Measurements from ENCODE around the gene TMEM212. TPM values are rescaled to one million over a fixed set of nuclear protein-coding genes. Genes with fewer than 3 reads are reported as not detected.
A peak's percentile ranks its signal among the peaks of the same experiment; 100 is the strongest.

TMEM212 gene
- total and polyA plus RNA-seq, 9 of the 15 experiments (the other 6 are each of a cell fraction or from before 2014, with no cell fraction given), result not detected

DNA sequence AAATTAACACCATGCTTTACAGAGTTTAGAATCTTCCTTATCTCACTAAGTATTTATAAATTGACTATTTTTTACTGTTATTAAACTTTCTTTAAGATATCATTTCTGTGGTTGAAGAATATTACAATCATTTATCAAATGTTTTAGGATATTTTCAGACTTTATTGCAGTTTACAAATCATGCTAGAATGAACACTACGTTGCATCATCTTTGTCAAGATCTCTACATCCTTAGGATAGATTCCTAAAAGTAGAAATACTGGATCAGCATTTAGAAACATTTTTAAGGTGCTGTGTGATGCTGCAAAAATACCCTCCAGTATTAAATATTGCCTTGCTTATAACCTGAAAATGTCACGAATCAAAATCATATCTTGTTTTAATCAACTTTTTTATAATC lies 30.3 kb upstream of the TMEM212 start (continued):
- TF ChIP-seq NR4A1 (CRISPR knock-in tag; IDR thresholded peaks at IDR 0.05) (no peak), NR4A1 (tag; IDR thresholded peaks at IDR 0.05) (no peak), TGIF2 (CRISPR knock-in tag; IDR thresholded peaks at IDR 0.05) (no peak), ZSCAN32 (CRISPR knock-in tag; IDR thresholded peaks at IDR 0.05) (peak; percentile 87), ZNF165 (CRISPR knock-in tag; IDR thresholded peaks at IDR 0.05; ENCODE audit: borderline replicate concordance) (no peak), LCOR (CRISPR knock-in tag; IDR thresholded peaks at IDR 0.05) (no peak), MEF2A (IDR thresholded peaks at IDR 0.05; ENCODE audit: control insufficient read depth, low read depth, low read length) (no peak), EP400 (IDR thresholded peaks at IDR 0.05) (peak; percentile 43; the same call in 1 of the 2 replicates), MEIS2 (IDR thresholded peaks at IDR 0.05; ENCODE audit: partially characterized antibody) (no peak), ZNF212 (CRISPR knock-in tag; IDR thresholded peaks at IDR 0.05) (no peak), CEBPG (CRISPR knock-in tag; IDR thresholded peaks at IDR 0.05) (peak; percentile 46; the same call in 1 of the 2 replicates), CEBPG (tag; conservative IDR thresholded peaks at IDR 0.05 in 1 of 2, IDR thresholded peaks at IDR 0.05 in 1 of 2) (peak; percentile 88 to 95), ZNF766 (CRISPR knock-in tag; conservative IDR thresholded peaks at IDR 0.05) (no peak), U2AF1 (optimal IDR thresholded peaks at IDR 0.05; ENCODE audit: low read depth, low read length) (no peak), ZNF41 (CRISPR knock-in tag; conservative IDR thresholded peaks at IDR 0.05) (no peak), ZNF644 (tag; IDR thresholded peaks at IDR 0.05; ENCODE audit: low read depth) (0 out of 2 replicates have a peak, but pooled peaks have one; percentile 15), MAFG (tag; conservative IDR thresholded peaks at IDR 0.05) (peak; percentile 11; the same call in 1 of the 2 replicates), PREB (CRISPR knock-in tag; IDR thresholded peaks at IDR 0.05) (no peak), ZNF274 (IDR thresholded peaks at IDR 0.05; ENCODE audit: borderline replicate concordance, low read depth, low read length) (no peak), CEBPB (tag; IDR thresholded peaks at IDR 0.05) (0 out of 2 replicates have a peak, but pooled peaks have one; percentile 40), ATF7 (IDR thresholded peaks at IDR 0.05) (peak; percentile 36; the same call in 1 of the 2 replicates), YBX1 (IDR thresholded peaks at IDR 0.05) (no peak), FOSL1 (tag; conservative IDR thresholded peaks at IDR 0.05) (no peak), STAT5A (IDR thresholded peaks at IDR 0.05; ENCODE audit: borderline replicate concordance, low read length) (no peak), JUN (IDR thresholded peaks at IDR 0.05; ENCODE audit: borderline replicate concordance, low read depth, low read length) (no peak), JUN (CRISPR knock-in tag; IDR thresholded peaks at IDR 0.05; ENCODE audit: borderline replicate concordance) (no peak), ZNF449 (CRISPR knock-in tag; IDR thresholded peaks at IDR 0.05) (0 out of 2 replicates have a peak, but pooled peaks have one; percentile 15)
- TF ChIP-seq, protein P1, sequence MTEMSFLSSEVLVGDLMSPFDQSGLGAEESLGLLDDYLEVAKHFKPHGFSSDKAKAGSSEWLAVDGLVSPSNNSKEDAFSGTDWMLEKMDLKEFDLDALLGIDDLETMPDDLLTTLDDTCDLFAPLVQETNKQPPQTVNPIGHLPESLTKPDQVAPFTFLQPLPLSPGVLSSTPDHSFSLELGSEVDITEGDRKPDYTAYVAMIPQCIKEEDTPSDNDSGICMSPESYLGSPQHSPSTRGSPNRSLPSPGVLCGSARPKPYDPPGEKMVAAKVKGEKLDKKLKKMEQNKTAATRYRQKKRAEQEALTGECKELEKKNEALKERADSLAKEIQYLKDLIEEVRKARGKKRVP (CRISPR knock-in tag; IDR thresholded peaks at IDR 0.05), result peak; percentile 90
